GM21381 (cell line): ENCODE measurements around the gene WHAMM.
"Not testable (repeated sequence)": the region's sequence is repeated elsewhere in the genome, so short reads cannot be mapped to it uniquely, and the experiment has no call there.

Experiments used
- ATAC-seq: cut with Tn5 transposase; IDR thresholded peaks from one replicate; pipeline ENCODE4 v1.9.1; 2021; ENCODE audit warnings: mild to moderate bottlenecking, moderate library complexity; ENCODE audit not compliant: unreplicated experiment

WHAMM gene

GRCh38 chr15:82864967-82865366 lies 55.5 kb downstream of the WHAMM start:
- no peak for ATAC-seq

GRCh38 chr15:82865581-82865980 lies 56.2 kb downstream of the WHAMM start:
- not testable (repeated sequence) for ATAC-seq

- ATAC-seq = not testable (repeated sequence)
These were observed 56.6 kb downstream of the WHAMM start for GRCh38 chr15:82865981-82866380.

GRCh38 chr15:82870727-82871320 lies 61.4 kb downstream of the WHAMM start:
- ATAC-seq = no peak

GRCh38 chr15:82871358-82871757 lies 61.9 kb downstream of the WHAMM start:
- ATAC-seq = no peak

GRCh38 chr15:82871832-82872484 lies 62.5 kb downstream of the WHAMM start:
- no peak for ATAC-seq

DNA sequence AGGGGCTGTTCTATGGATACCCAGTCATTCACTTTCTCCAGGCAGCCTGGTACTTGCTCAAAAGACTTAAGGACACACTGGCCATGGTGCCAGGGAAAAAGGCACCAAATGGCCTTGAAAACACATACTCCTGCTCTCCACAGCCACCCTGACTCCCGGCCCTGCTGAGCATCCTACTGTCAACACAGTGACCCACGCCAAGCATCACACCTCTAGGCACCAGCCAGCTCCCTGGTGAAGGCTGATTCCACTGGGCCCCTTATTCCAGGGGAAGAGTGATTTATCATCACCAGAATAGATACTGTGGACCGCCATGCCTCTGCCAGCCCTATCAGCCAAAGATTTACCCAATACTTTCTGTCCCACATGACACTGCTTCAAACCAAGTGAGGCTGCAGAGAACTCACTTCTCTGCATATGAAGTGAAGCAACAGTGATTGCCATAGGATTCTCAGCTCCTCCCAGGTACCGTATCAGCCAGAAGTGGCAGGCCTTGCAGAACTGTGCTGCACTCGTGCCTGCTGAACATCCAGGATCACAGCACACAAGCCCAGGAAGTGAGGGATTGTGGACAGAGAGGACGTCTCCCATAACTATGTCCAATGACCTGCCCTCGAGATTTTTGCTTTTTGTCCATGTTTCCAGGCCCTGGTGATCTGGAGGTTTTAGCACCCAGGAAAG lies 63.7 kb downstream of the WHAMM start:
- no peak for ATAC-seq

GRCh38 chr15:82874267-82874666 lies 64.8 kb downstream of the WHAMM start:
- no peak for ATAC-seq

- ATAC-seq = no peak
These were observed 65.5 kb downstream of the WHAMM start for GRCh38 chr15:82874961-82875360.

- ATAC-seq = no peak
These were observed 66.1 kb downstream of the WHAMM start for GRCh38 chr15:82875411-82876003.

DNA sequence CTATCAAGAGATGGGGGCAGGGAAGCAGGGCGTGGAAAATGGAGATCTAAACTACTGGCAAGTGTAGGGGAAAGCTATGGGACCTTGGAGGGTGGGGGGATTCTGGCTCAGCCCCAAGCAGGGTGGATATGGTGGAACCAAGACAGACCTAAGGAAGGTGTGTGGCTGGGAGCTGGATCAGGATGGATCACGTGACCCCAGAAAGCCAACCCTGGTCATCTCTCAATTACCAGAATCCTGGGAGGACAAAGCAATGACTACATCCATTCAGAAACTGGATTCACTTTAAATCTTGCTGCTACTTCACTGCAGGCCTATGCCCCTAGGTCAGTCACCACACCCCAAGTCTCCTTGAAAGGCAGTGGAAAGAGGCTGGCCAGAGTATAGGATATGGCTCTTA lies 68.4 kb downstream of the WHAMM start:
- ATAC-seq = no peak

GRCh38 chr15:82878325-82878724 lies 68.9 kb downstream of the WHAMM start:
- no peak for ATAC-seq

- no peak for ATAC-seq
These were observed 71.3 kb downstream of the WHAMM start for GRCh38 chr15:82880704-82881103.

- ATAC-seq = no peak
These were observed 72.3 kb downstream of the WHAMM start for GRCh38 chr15:82881747-82882146.

- ATAC-seq = no peak
These were observed 73.0 kb downstream of the WHAMM start for GRCh38 chr15:82882273-82882928.
